Trophoblast cell (in vitro differentiated cells and primary cell): ENCODE results near the gene TNS3.

ENCODE experiments used
- DNase-seq, 2 donors: peaks; one replicate each; pipeline ENCODE4 v3.0.0-alpha.2; 2016
- H2AFZ ChIP-seq: 2 replicates; pipeline ENCODE4 v1.6.1; 2013; ENCODE audit warnings: low read length, moderate library complexity, mild to moderate bottlenecking; ENCODE audit not compliant: insufficient read depth, poor library complexity
- H2AK5ac ChIP-seq: 2 replicates; pipeline ENCODE4 v1.6.1; 2013; ENCODE audit warnings: mild to moderate bottlenecking, low read length
- H2BK120ac ChIP-seq: 2 replicates; pipeline ENCODE4 v1.6.1; 2013; ENCODE audit warnings: low read length, mild to moderate bottlenecking, moderate library complexity; ENCODE audit not compliant: insufficient read depth, poor library complexity
- H2BK12ac ChIP-seq: 2 replicates; pipeline ENCODE4 v1.6.1; 2013; ENCODE audit warnings: mild to moderate bottlenecking, low read length, moderate library complexity
- H2BK5ac ChIP-seq: 2 replicates; pipeline ENCODE4 v1.6.1; 2013; ENCODE audit warnings: low read length, low read depth, moderate library complexity, mild to moderate bottlenecking; ENCODE audit not compliant: poor library complexity
- H3K14ac ChIP-seq: 2 replicates; pipeline ENCODE4 v1.6.1; 2013; ENCODE audit warnings: mild to moderate bottlenecking, low read length
- H3K18ac ChIP-seq: 2 replicates; pipeline ENCODE4 v1.6.1; 2013; ENCODE audit warnings: mild to moderate bottlenecking, low read length
- H3K23ac ChIP-seq: 2 replicates; pipeline ENCODE4 v1.6.1; 2013; ENCODE audit warnings: low read length
- H3K27ac ChIP-seq: 2 replicates; pipeline ENCODE4 v1.5.1; 2013; ENCODE audit warnings: low read depth, mild to moderate bottlenecking, inconsistent platforms, low read length, moderate library complexity
- H3K27me3 ChIP-seq: 2 replicates; pipeline ENCODE4 v1.6.1; 2013; ENCODE audit warnings: inconsistent platforms, mild to moderate bottlenecking, low read length, moderate library complexity; ENCODE audit not compliant: insufficient read depth
- H3K36me3 ChIP-seq, 2 experiments: 1 replicate in 1 of 2; 2 replicates in 1 of 2; pipeline ENCODE4 v1.6.1; 2013; ENCODE audit warnings: low read length in 2 of 2, mild to moderate bottlenecking in 2 of 2, moderate library complexity in 1 of 2; ENCODE audit not compliant: insufficient read depth in 2 of 2, control insufficient read depth in 1 of 2
- H3K4ac ChIP-seq: 2 replicates; pipeline ENCODE4 v1.6.1; 2013; ENCODE audit warnings: low read depth, mild to moderate bottlenecking, low read length, moderate library complexity
- H3K4me1 ChIP-seq, 2 experiments: 1 replicate in 1 of 2; 2 replicates in 1 of 2; pipeline ENCODE4 v1.6.1; 2013; ENCODE audit warnings: low read length in 2 of 2, mild to moderate bottlenecking in 2 of 2, moderate library complexity in 1 of 2; ENCODE audit not compliant: insufficient read depth in 2 of 2, control insufficient read depth in 1 of 2
- H3K4me2 ChIP-seq: 2 replicates; pipeline ENCODE4 v1.6.1; 2013; ENCODE audit warnings: inconsistent platforms, mild to moderate bottlenecking, low read length, moderate library complexity
- H3K4me3 ChIP-seq: 2 replicates; pipeline ENCODE4 v1.5.1; 2013; ENCODE audit warnings: mild to moderate bottlenecking, low read depth, low read length, inconsistent platforms
- H3K79me1 ChIP-seq: one replicate; pipeline ENCODE4 v1.6.1; 2013; ENCODE audit warnings: low read length
- H3K79me2 ChIP-seq: 2 replicates; pipeline ENCODE4 v1.6.1; 2013; ENCODE audit warnings: low read length, mild to moderate bottlenecking; ENCODE audit not compliant: control insufficient read depth, insufficient read depth, poor library complexity
- H3K9ac ChIP-seq: 2 replicates; pipeline ENCODE4 v1.6.1; 2013; ENCODE audit warnings: mild to moderate bottlenecking, low read length
- H3K9me3 ChIP-seq: 2 replicates; pipeline ENCODE4 v1.6.1; 2013; ENCODE audit warnings: low read depth, mild to moderate bottlenecking, control low read depth, inconsistent platforms, low read length; ENCODE audit not compliant: insufficient read depth
- H4K12ac ChIP-seq: 2 replicates; pipeline ENCODE4 v1.6.1; 2013; ENCODE audit warnings: low read depth, mild to moderate bottlenecking, low read length, moderate library complexity
- H4K8ac ChIP-seq: 2 replicates; pipeline ENCODE4 v1.6.1; 2013; ENCODE audit warnings: low read depth, mild to moderate bottlenecking, low read length, moderate library complexity
- H4K91ac ChIP-seq: one replicate; pipeline ENCODE4 v1.6.1; 2013; ENCODE audit warnings: low read depth, mild to moderate bottlenecking, low read length, moderate library complexity
- WGBS: extraction: QIAGEN DNeasy Blood & Tissue Kit; methylation state at CpG from one replicate; pipeline ENCODE4 v1.1.7; 2013; ENCODE audit warnings: missing lambda C conversion rate; ENCODE audit not compliant: insufficient read length, insufficient coverage; ENCODE audit errors: extremely low coverage; 5-methylcytosine and 5-hydroxymethylcytosine counted together

TNS3 gene

GRCh38 chr7:47540387-47541350 is 41.2 kb downstream of the TNS3 start:
- H3K9me3 ChIP-seq, result peaks cover 4% of the 10 kb centered on the region
- peaks cover 44 to 70% of the 10 kb centered on the region in 2 experiments for H3K4me1 ChIP-seq
- no CpG with 5 or more reads among the region's 22 CpGs for WGBS
- DNase-seq, result no peak
- peak overlapping the region; percentile 49 for H3K4ac ChIP-seq
- no peak overlapping the region for H3K9ac ChIP-seq
- no peak overlapping the region for H2BK5ac ChIP-seq
- peak overlapping the region; percentile 52 for H3K18ac ChIP-seq
- H3K79me1 ChIP-seq, result peaks cover 49% of the 10 kb centered on the region
- peak overlapping the region; percentile 0 for H2BK120ac ChIP-seq
- H3K4me2 ChIP-seq, result no peak overlapping the region
- H4K12ac ChIP-seq, result no peak overlapping the region
- H3K36me3 ChIP-seq, result peaks cover 27 to 31% of the 10 kb centered on the region in 2 experiments
- H2BK12ac ChIP-seq, result peak overlapping the region; percentile 56
- H2AFZ ChIP-seq, result no peak overlapping the region
- H4K8ac ChIP-seq, result peak overlapping the region; percentile 7
- H3K4me3 ChIP-seq, result no peak overlapping the region
- H2AK5ac ChIP-seq, result no peak overlapping the region
- no peak overlapping the region for H3K23ac ChIP-seq
- peak overlapping the region; percentile 42 for H3K27ac ChIP-seq
- H3K27me3 ChIP-seq, result no peaks in the 10 kb centered on the region
- peaks cover 27% of the 10 kb centered on the region for H3K79me2 ChIP-seq
- peak overlapping the region; percentile 51 for H3K14ac ChIP-seq
- H4K91ac ChIP-seq, result peak overlapping the region; percentile 54

DNA sequence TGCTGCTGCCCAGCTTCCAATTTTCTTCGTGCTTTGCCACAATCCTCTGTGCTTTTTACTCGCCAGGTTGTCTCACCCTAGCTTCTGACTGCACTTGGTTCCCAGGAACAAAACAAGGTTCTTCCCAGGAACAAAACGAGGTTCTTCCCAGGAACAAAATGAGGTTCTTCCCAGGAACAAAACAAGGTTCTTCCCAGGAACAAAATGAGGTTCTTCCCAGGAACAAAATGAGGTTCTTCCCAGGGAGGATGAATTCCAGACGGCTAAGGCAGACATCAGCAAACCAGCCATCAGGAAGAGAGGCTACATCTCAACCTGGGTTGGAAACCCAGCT is 41.9 kb downstream of the TNS3 start:
- H3K4me2 ChIP-seq, result peak overlapping the region; percentile 7
- no peak overlapping the region for H3K4me3 ChIP-seq
- H3K4ac ChIP-seq, result peak overlapping the region; percentile 25
- H2AK5ac ChIP-seq, result peak overlapping the region; percentile 26
- H3K36me3 ChIP-seq, result peaks cover 22 to 26% of the 10 kb centered on the region in 2 experiments
- no peak overlapping the region for H2AFZ ChIP-seq
- peak overlapping the region; percentile 43 for H2BK12ac ChIP-seq
- H4K8ac ChIP-seq, result peak overlapping the region; percentile 34
- peaks cover 45 to 74% of the 10 kb centered on the region in 2 experiments for H3K4me1 ChIP-seq
- H2BK5ac ChIP-seq, result peak overlapping the region; percentile 35
- H3K27me3 ChIP-seq, result no peaks in the 10 kb centered on the region
- peak overlapping the region; percentile 42 for H3K27ac ChIP-seq
- H2BK120ac ChIP-seq, result peak overlapping the region; percentile 62
- H4K12ac ChIP-seq, result no peak overlapping the region
- H3K23ac ChIP-seq, result no peak overlapping the region
- no CpG with 5 or more reads among the region's 4 CpGs for WGBS
- H3K14ac ChIP-seq, result peak overlapping the region; percentile 48
- DNase-seq, result no peak
- H3K9ac ChIP-seq, result no peak overlapping the region
- peak overlapping the region; percentile 40 for H3K18ac ChIP-seq
- H3K79me1 ChIP-seq, result peaks cover 56% of the 10 kb centered on the region
- peaks cover 4% of the 10 kb centered on the region for H3K9me3 ChIP-seq
- H4K91ac ChIP-seq, result peak overlapping the region; percentile 54
- H3K79me2 ChIP-seq, result peaks cover 27% of the 10 kb centered on the region

DNA sequence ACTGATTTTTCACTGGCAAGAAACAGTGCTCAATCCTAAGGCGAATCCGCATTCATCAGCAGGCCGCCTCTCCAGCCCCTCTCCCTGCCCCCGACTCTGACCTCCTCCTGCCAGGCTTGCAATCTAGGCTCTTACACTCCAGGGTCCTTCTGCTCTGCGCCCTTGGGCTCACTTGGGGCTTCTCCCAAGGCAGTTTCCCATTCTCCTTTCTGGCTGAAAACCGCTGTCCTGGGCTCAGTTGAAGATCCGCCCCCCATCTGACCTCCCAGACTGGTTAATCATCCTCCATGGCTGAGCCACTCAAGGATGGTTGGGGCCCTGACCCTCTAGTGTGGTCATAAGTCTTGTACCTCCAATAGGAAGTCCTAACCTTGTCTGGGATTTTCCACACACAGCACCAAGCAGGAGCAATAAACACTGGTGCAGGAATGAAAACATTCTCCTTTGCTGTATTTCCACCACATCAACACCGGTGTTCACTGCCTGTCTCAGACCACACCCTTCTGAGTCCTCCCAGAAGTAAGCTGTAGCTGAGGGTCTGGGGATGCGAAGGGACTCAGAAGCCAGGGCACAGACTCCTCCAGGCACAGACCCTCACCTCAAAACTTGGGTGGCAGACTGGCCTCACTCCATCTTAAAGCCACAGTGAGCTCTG is 42.4 kb downstream of the TNS3 start:
- WGBS, result no CpG with 5 or more reads among the region's 9 CpGs

DNA sequence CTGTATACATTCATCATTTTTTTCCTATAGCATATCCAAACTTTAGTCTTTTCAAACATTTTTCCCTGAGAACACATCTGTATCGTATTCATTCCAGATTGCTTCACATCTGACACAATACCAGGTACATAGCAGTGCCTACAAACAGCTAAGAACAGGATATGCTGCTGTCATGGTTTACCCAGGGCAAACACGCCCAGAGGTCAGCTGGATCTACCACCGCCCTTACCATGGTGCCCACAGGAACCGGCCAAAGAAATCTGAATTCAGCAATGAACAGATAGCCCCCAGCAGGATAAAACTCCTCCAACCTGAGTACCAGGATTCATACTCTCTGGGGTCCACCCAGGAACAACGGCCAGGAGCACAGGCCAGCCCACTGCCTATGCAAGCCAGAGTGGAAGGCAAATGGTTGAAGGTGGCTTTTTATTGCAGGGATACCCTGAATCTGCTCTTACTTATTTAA is 43.0 kb downstream of the TNS3 start:
- Histone ChIP-seq H3K79me1 (peaks cover 61% of the 10 kb centered on the region), H3K4me3 (no peak overlapping the region), H3K4me2 (no peak overlapping the region), H2AK5ac (peak overlapping the region; percentile 86), H3K27me3 (no peaks in the 10 kb centered on the region), H3K27ac (peak overlapping the region; percentile 91), H3K9me3 (peaks cover 4% of the 10 kb centered on the region), H2AFZ (no peak overlapping the region), H3K18ac (peak overlapping the region; percentile 69), H3K79me2 (peaks cover 25% of the 10 kb centered on the region), H3K4ac (peak overlapping the region; percentile 64), H2BK5ac (peak overlapping the region; percentile 37), H4K12ac (no peak overlapping the region), H3K4me1 (peaks cover 45 to 73% of the 10 kb centered on the region in 2 experiments), H4K91ac (peak overlapping the region; percentile 54), H3K23ac (no peak overlapping the region), H2BK12ac (peak overlapping the region; percentile 37), H3K14ac (peak overlapping the region; percentile 62), H3K9ac (no peak overlapping the region), H2BK120ac (peak overlapping the region; percentile 62), H4K8ac (peak overlapping the region; percentile 30), H3K36me3 (peaks cover 15 to 17% of the 10 kb centered on the region in 2 experiments)
- WGBS, result no CpG with 5 or more reads among the region's 5 CpGs
- DNase-seq, result peak in 1 of 2 donors; percentile 46

More for the DNA sequence above, 42.4 kb downstream of the TNS3 start:
- Histone ChIP-seq H3K4me3 (no peak overlapping the region), H3K4me1 (peaks cover 48 to 77% of the 10 kb centered on the region in 2 experiments), H3K9ac (no peak overlapping the region), H2BK120ac (peak overlapping the region; percentile 62), H3K27ac (peak overlapping the region; percentile 42), H3K4ac (peak overlapping the region; percentile 25), H3K36me3 (peaks cover 21 to 22% of the 10 kb centered on the region in 2 experiments), H3K4me2 (peak overlapping the region; percentile 7), H2AK5ac (peak overlapping the region; percentile 26), H3K14ac (peak overlapping the region; percentile 48), H2BK12ac (peak overlapping the region; percentile 43), H3K79me1 (peaks cover 60% of the 10 kb centered on the region), H4K12ac (no peak overlapping the region), H2AFZ (no peak overlapping the region), H3K79me2 (peaks cover 27% of the 10 kb centered on the region), H4K8ac (peak overlapping the region; percentile 34), H2BK5ac (peak overlapping the region; percentile 35), H3K18ac (peak overlapping the region; percentile 40), H3K27me3 (no peaks in the 10 kb centered on the region), H4K91ac (peak overlapping the region; percentile 54), H3K9me3 (peaks cover 4% of the 10 kb centered on the region), H3K23ac (no peak overlapping the region)
- DNase-seq, result no peak
